ENCODE results near the gene SMYD3. TPM values are rescaled to one million over a fixed set of nuclear protein-coding genes. Genes with fewer than 3 reads are reported as not detected.
"Not testable (repeated sequence)": the region's sequence is repeated elsewhere in the genome, so short reads cannot be mapped to it uniquely, and the experiment has no call there.

Gene SMYD3
- polyA plus RNA-seq, 3 donors, result 29.0 to 36.5 (median 32.0) TPM

GRCh38 chr1:246367041-246367440 is 140.0 kb downstream of the SMYD3 start:
- no peak for DNase-seq (ENCODE audit: low read depth in 3 of 3, low spot score in 2 of 3)

GRCh38 chr1:246365708-246366107 is 141.4 kb downstream of the SMYD3 start:
- DNase-seq (ENCODE audit: low read depth in 3 of 3, low spot score in 2 of 3), result no peak

GRCh38 chr1:246364415-246364941 is 142.6 kb downstream of the SMYD3 start:
- no peak for DNase-seq (ENCODE audit: low read depth in 3 of 3, low spot score in 2 of 3)

- DNase-seq (ENCODE audit: low read depth in 3 of 3, low spot score in 2 of 3), result not testable (repeated sequence)
These were observed 150.0 kb downstream of the SMYD3 start for GRCh38 chr1:246357014-246357598.

GRCh38 chr1:246355411-246356230 is 151.5 kb downstream of the SMYD3 start:
- DNase-seq (ENCODE audit: low read depth in 3 of 3, low spot score in 2 of 3), result no peak

GRCh38 chr1:246351721-246352120 is 155.4 kb downstream of the SMYD3 start:
- DNase-seq (ENCODE audit: low read depth in 3 of 3, low spot score in 2 of 3), result no peak

GRCh38 chr1:246350745-246351144 is 156.3 kb downstream of the SMYD3 start:
- no peak for DNase-seq (ENCODE audit: low read depth in 3 of 3, low spot score in 2 of 3)

- no peak for DNase-seq (ENCODE audit: low read depth in 3 of 3, low spot score in 2 of 3)
These were observed 163.1 kb downstream of the SMYD3 start for GRCh38 chr1:246343937-246344336.

- no peak for DNase-seq (ENCODE audit: low read depth in 3 of 3, low spot score in 2 of 3)
These were observed 163.8 kb downstream of the SMYD3 start for GRCh38 chr1:246343251-246343650.

GRCh38 chr1:246338546-246338945 is 168.5 kb downstream of the SMYD3 start:
- no peak for DNase-seq (ENCODE audit: low read depth in 3 of 3, low spot score in 2 of 3)

GRCh38 chr1:246338098-246338497 is 169.0 kb downstream of the SMYD3 start:
- no peak for DNase-seq (ENCODE audit: low read depth in 3 of 3, low spot score in 2 of 3)

GRCh38 chr1:246335151-246335550 is 171.9 kb downstream of the SMYD3 start:
- no peak for DNase-seq (ENCODE audit: low read depth in 3 of 3, low spot score in 2 of 3)

- no peak for DNase-seq (ENCODE audit: low read depth in 3 of 3, low spot score in 2 of 3)
These were observed 173.2 kb downstream of the SMYD3 start for GRCh38 chr1:246333855-246334254.

GRCh38 chr1:246332078-246332477 is 175.0 kb downstream of the SMYD3 start:
- DNase-seq (ENCODE audit: low read depth in 3 of 3, low spot score in 2 of 3), result no peak

GRCh38 chr1:246329900-246330299 is 177.2 kb downstream of the SMYD3 start:
- DNase-seq (ENCODE audit: low read depth in 3 of 3, low spot score in 2 of 3), result no peak

- not testable (repeated sequence) for DNase-seq (ENCODE audit: low read depth in 3 of 3, low spot score in 2 of 3)
These were observed 177.8 kb downstream of the SMYD3 start for GRCh38 chr1:246329292-246329691.

GRCh38 chr1:246324711-246325110 is 182.4 kb downstream of the SMYD3 start:
- no peak for DNase-seq (ENCODE audit: low read depth in 3 of 3, low spot score in 2 of 3)

- DNase-seq (ENCODE audit: low read depth in 3 of 3, low spot score in 2 of 3), result not testable (repeated sequence)
These were observed 183.0 kb downstream of the SMYD3 start for GRCh38 chr1:246324033-246324432.

GRCh38 chr1:246320286-246320685 is 186.8 kb downstream of the SMYD3 start:
- DNase-seq (ENCODE audit: low read depth in 3 of 3, low spot score in 2 of 3), result no peak

- no peak for DNase-seq (ENCODE audit: low read depth in 3 of 3, low spot score in 2 of 3)
These were observed 187.9 kb downstream of the SMYD3 start for GRCh38 chr1:246319083-246319714.

- DNase-seq (ENCODE audit: low read depth in 3 of 3, low spot score in 2 of 3), result no peak
These were observed 188.5 kb downstream of the SMYD3 start for GRCh38 chr1:246318622-246319021.

- no peak for DNase-seq (ENCODE audit: low read depth in 3 of 3, low spot score in 2 of 3)
These were observed 189.1 kb downstream of the SMYD3 start for GRCh38 chr1:246318036-246318359.

All from right renal cortex interstitium (tissue), 3 donors.